T-helper 1 cell treated with Interleukin-12 subunit alpha and Interleukin-12 subunit beta and Interleukin-4 antibody, amounts not matched to agents 30 μg/mL and 1 μg/mL, for 36 hours (primary cell): ENCODE data around the gene ADCK1.
A peak's percentile ranks its signal among the peaks of the same experiment; 100 is the strongest.

ENCODE experiments used
- H3K27ac Mint-ChIP-seq: one replicate; pipeline ENCODE4 v1.8.0; 2021; ENCODE audit warnings: mild to moderate bottlenecking, mixed read lengths
- H3K27me3 Mint-ChIP-seq: one replicate; pipeline ENCODE4 v1.8.0; 2021; ENCODE audit warnings: low read depth, mixed read lengths
- H3K36me3 Mint-ChIP-seq: one replicate; pipeline ENCODE4 v1.8.0; 2021; ENCODE audit warnings: low read depth, mixed read lengths
- H3K4me1 Mint-ChIP-seq: one replicate; pipeline ENCODE4 v1.8.0; 2021; ENCODE audit warnings: low read depth, mixed read lengths
- H3K4me3 Mint-ChIP-seq: one replicate; pipeline ENCODE4 v1.8.0; 2021; ENCODE audit warnings: mild to moderate bottlenecking, moderate library complexity, mixed read lengths
- H3K9me3 Mint-ChIP-seq: one replicate; pipeline ENCODE4 v1.8.0; 2021; ENCODE audit warnings: mixed read lengths

Gene ADCK1

GRCh38 chr14:77979666-77980351 lies 179.9 kb downstream of the ADCK1 start:
- Mint-ChIP-seq H3K27ac (no peak overlapping the region), H3K4me1 (peaks cover 10% of the 10 kb centered on the region), H3K4me3 (no peak overlapping the region), H3K36me3 (no peaks in the 10 kb centered on the region), H3K9me3 (no peaks in the 10 kb centered on the region), H3K27me3 (peaks cover 55% of the 10 kb centered on the region)

- Mint-ChIP-seq H3K27me3 (peaks cover 55% of the 10 kb centered on the region), H3K36me3 (no peaks in the 10 kb centered on the region), H3K4me3 (peak overlapping the region; percentile 37), H3K27ac (no peak overlapping the region), H3K4me1 (peaks cover 18% of the 10 kb centered on the region), H3K9me3 (no peaks in the 10 kb centered on the region)
Measured at GRCh38 chr14:77980475-77981321, 180.8 kb downstream of the ADCK1 start.
